NCI-H187 treated with DMSO at 0.1 percent for 48 hours (cell line): Measurements from ENCODE around the gene IFITM5.
"Not testable (repeated sequence)": the region's sequence is repeated elsewhere in the genome, so short reads cannot be mapped to it uniquely, and the experiment has no call there.

Experiments
- DNase-seq: peaks from one replicate; lab custom pipeline; 2025; lab: John Stamatoyannopoulos, UW

Gene IFITM5

GRCh38 chr11:295351-296170 lies 3.8 kb downstream of the IFITM5 start:
- no peak for DNase-seq

DNA sequence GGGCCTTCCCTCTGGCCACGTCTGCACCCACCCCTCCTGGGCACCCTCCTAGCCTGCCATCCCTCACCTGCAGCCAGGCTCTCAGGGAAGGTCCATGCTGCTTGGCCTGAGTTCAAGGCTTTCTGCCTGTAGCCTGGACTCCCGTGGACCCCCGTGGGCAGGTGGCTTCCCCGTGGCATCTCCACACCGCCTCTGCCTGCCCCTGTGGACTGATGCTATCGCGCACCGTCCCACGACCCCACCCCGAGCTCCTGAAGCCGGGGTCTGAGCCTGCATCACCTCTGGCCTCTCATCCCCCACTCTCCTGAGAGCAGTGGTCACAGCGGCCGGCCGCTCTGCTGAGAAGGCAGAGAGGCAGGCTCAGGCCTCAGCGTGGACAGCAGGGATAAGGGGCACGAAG lies 4.5 kb downstream of the IFITM5 start:
- DNase-seq = no peak

DNA sequence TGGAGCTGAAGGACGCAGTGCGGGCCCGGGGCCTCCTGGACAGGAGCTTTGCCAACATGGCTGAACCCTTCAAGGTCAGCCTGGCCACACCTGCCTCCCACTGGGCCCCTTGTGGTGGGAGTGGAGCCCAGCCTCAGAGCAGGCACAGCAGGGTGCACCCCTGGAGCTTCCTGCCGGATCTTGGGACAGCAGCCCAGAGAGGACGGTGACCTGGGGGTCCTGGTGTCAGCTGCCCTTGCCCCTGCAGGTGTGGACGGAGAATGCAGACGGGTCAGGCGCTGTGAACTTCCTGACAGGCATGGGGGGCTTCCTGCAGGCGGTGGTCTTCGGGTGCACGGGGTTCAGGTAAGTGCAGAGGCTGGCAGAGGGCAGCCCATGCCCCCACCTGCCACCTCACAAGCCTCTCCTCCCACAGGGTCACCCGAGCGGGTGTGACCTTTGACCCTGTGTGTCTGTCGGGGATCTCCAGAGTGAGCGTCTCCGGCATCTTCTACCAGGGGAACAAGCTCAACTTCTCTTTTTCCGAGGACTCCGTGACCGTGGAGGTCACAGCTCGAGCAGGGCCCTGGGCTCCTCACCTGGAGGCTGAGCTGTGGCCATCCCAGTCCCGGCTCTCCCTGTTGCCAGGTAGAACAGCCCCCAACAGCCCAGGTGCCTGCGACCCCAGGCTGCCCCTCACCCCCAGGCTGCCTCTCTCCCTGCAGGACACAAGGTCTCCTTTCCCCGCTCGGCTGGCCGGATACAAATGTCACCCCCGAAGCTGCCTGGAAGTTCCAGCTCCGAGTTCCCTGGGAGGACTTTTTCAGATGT lies 5.3 kb downstream of the IFITM5 start:
- DNase-seq = no peak

- DNase-seq = no peak
Measured at GRCh38 chr11:293271-293851, 6.0 kb downstream of the IFITM5 start.

DNA sequence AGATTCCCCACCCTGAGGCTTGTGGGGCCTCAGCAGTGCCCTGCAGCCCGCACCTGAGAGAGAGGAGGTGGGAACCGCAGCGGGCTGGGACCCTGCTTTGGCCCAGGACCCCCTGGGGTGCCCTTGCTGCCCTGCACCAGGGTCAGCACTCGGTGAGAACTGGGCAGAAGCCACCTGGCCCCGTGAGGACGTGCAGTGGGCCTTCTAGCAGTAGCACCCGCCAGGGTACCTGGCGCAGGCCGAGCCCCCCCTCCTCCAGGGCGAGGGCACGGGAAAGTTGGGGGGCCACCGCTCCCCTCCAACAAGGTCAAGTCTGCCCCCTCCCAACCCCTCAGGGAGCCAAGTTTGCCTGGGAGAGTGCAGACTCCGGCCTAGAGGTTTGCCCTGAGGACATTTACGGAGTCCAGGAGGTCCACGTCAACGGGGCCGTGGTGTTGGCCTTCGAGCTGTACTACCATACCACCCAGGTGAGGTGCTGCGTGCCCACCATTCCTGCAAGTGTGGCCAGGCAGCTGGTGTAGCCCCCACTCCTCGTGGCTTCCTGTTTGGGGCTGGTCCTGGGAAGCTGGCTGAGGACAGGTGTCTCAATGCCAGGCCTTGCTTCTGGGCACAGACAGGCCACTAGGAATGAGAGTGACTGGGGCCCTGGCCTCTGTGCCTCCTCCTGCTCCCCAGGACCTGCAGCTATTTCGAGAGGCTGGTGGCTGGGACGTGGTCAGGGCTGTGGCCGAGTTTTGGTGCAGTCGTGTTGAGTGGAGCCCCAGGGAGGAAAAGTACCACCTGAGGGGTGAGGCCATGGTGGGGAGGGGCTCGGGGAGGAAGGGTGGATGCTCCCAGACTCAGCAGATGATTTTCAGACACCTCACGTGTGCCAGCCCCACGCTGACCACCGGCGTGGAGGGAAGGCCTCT lies 6.9 kb downstream of the IFITM5 start:
- DNase-seq = no peak

DNA sequence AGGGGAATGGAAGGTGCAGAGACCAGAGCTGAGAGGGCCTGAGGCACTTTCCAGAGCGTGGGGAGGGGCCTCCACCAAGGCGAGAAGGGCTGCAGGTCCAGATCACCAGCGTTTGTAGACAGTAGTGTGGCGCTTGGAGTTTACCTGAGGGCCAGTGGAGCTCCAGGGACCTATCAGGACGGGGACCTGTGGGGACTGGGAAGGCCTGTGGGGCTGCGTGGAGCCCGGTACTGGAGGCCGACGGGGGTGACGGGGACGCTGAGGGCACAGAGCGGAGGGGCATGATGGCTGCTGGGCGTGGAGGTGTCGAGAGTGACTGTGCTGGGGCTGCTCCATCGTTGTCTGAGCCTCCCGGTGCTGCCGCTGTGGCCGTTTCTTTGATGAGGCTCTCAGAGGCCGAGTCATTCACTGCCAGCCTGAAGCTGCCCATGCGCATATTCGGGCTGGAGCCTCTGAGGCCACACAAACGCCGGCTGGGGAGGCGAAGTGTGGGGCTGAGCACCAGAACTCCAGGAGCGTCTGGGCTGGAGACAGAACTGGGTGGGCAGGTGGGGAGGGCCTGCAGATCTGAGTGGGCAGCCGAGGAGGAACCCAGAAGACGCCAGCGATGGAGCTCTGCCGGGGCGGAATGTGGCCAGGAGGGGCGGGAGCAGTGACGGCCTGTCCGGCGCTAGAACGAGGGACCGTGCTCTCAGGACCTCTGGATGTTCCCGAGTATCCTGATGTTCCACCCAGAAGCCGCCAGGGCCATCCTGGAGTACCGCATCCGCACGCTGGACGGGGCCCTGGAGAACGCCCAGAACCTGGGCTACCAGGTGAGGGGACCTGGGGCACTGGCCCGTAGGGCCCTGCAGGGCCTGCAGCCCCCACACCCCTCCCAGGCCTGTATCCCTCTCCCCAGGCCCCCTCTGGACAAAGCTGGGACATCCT lies 7.8 kb downstream of the IFITM5 start:
- no peak for DNase-seq

DNA sequence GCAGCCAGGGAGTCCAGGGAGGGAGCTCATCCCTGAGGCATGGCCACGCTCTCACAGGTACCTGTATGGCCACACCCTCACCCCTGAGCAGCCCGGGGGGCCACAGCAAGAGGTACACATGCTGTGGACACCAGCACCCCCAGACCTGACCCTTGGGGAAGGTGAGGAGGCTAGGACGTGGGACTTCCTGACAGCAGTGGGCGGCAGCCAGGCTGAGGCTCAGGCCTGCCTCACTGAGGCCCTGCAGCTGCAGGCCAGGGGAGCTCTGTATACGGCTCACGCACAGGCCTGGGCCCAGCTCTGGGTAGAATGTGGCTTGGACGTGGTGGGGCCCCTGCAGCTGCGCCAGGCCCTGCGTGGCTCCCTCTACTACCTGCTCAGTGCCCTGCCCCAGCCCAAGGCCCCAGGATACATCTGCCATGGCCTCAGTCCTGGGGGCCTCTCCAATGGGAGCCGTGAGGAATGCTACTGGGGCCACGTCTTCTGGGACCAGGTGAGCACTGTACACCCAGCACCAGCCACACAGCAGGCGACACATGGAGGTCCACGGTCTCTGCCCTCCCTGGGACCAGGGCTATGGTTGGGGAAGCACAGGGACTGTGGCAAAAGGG lies 8.6 kb downstream of the IFITM5 start:
- DNase-seq = no peak

GRCh38 chr11:289712-290620 lies 9.4 kb downstream of the IFITM5 start:
- no peak for DNase-seq

DNA sequence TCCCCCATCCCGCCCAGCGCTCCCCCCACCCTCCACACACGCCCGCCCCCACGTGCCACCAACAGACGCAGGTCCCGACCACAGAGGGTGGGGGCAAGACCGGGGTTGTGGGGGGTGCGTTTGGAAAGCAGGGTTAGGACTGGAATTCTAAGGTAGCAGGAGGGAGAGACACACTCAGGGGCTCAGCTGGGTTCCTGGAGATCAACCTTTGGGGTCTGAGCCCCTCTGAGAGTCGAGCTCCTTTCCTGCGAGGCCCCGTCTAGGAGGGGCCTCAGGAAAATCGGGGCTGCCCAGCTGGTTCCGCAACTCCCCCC lies 10.0 kb downstream of the IFITM5 start:
- DNase-seq = no peak

GRCh38 chr11:288478-289397 lies 10.6 kb downstream of the IFITM5 start, which contains the start of gene PGGHG:
PGGHG (plus strand) TSS chr11:289126; CDS start chr11:289817, 691 bp downstream.
- no peak for DNase-seq

- DNase-seq = no peak
Measured at GRCh38 chr11:287821-288477, 11.4 kb downstream of the IFITM5 start.

GRCh38 chr11:286977-287820 lies 12.1 kb downstream of the IFITM5 start:
- DNase-seq = not testable (repeated sequence)

DNA sequence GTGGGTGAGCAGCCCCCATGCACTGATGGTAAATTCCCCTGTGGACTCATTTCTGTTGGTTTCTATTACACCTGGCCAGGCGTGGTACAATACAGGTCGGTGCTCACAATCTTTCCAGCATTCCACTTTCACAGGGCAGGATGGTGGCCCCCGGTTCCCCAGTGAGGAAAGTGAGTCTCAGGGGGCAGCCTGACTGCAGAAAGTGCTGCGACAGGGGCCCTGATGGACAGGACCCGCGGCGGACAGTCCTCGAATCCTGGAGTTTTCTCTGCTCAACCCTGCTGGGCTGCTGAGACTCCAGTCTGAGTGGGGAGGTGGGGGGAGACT lies 13.5 kb downstream of the IFITM5 start:
- no peak for DNase-seq

DNA sequence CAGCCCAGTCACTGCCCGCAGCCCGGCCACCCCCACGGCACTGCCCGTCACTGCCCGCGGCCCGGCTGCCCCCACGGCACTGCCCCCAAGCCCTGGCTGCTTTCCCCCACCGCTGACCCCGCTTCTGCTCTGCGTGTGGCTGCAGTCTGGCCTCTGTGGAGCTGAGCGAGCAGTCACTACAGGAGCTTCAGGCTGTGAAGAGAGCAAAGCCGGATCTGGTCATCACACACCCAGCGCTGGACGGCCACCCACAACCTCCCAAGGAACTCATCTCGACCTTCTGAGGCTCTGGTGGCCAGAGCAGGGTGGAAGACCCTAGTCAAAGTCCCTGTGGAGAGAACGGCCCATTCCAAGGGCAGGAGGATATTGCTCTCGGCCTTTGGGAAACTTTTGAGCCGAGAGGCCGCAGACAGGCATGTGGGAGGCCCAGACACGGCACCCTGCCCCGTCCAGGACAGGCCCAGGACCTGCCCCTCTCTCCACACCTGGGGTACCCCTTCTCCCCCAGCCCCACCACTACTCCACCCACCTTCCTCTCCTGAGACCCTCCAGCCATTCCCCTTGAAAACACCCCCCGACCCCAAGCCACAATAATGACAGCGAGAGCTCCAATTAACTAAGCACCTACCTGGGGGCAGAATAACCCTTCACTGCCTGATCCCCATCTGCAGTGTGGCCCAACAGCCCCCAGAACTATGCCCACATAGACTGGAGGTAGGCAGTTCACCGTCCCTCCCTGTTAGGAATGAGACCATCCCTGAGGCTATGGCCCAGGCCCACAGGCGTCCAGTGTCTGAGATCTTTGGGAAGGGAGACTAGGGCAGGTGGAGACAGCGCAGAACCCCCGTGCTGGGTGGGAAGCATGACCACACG lies 14.1 kb downstream of the IFITM5 start:
- no peak for DNase-seq

- DNase-seq = no peak
Measured at GRCh38 chr11:284105-285020, 15.0 kb downstream of the IFITM5 start.
